GM23338 (cell line): ENCODE data around the gene NFIA. TPM values are rescaled to one million over a fixed set of nuclear protein-coding genes. Genes with fewer than 3 reads are reported as not detected.

ENCODE experiments used
- ATAC-seq: fragments of 200-7000 bp; cut with Tn5 transposase; 3 replicates; pipeline ENCODE4 v1.9.1; 2020
- DNase-seq: peaks from one replicate; pipeline ENCODE4 v3.0.0-alpha.2; 2015; ENCODE audit warnings: low spot score
- H2AFZ ChIP-seq: fragments of 200-600 bp; sonication (generic); 2 replicates; pipeline ENCODE4 v1.8.0; 2016; ENCODE audit warnings: antibody characterized with exemption, mild to moderate bottlenecking, moderate library complexity
- H3F3A ChIP-seq: fragments of 200-600 bp; sonication (generic); replicated peaks from 2 replicates; pipeline ENCODE4 v1.8.0; 2017; ENCODE audit warnings: antibody characterized with exemption, mixed run types, low read depth
- H3K27ac ChIP-seq: fragments of 200-600 bp; sonication (generic); 2 replicates; pipeline ENCODE4 v1.6.1; 2016; ENCODE audit warnings: low read depth
- H3K27me3 ChIP-seq: fragments of 200-600 bp; sonication (generic); 2 replicates; pipeline ENCODE4 v1.8.0; 2016; ENCODE audit warnings: mild to moderate bottlenecking, mixed run types, moderate library complexity; ENCODE audit not compliant: insufficient read depth
- H3K36me3 ChIP-seq: fragments of 200-600 bp; sonication (generic); 2 replicates; pipeline ENCODE4 v1.8.0; 2016; ENCODE audit warnings: mild to moderate bottlenecking; ENCODE audit not compliant: insufficient read depth
- H3K4me1 ChIP-seq: fragments of 200-600 bp; sonication (generic); 2 replicates; pipeline ENCODE4 v1.8.0; 2016; ENCODE audit warnings: mild to moderate bottlenecking, moderate library complexity; ENCODE audit not compliant: insufficient read depth
- H3K4me2 ChIP-seq: fragments of 200-600 bp; sonication (generic); 2 replicates; pipeline ENCODE4 v1.7.1; 2017; ENCODE audit warnings: mixed run types
- H3K4me3 ChIP-seq: fragments of 200-600 bp; sonication (generic); 2 replicates; pipeline ENCODE4 v1.6.1; 2016; ENCODE audit warnings: mixed run types
- H3K79me2 ChIP-seq: fragments of 200-600 bp; sonication (generic); replicated peaks from 2 replicates; pipeline ENCODE4 v1.8.0; 2017; ENCODE audit warnings: mild to moderate bottlenecking; ENCODE audit not compliant: insufficient read depth
- H3K9me2 ChIP-seq: fragments of 200-600 bp; sonication (generic); 2 replicates; pipeline ENCODE4 v1.8.0; 2017; ENCODE audit not compliant: insufficient read depth
- H4K20me1 ChIP-seq: fragments of 200-600 bp; sonication (generic); replicated peaks from 2 replicates; pipeline ENCODE4 v1.8.0; 2017; ENCODE audit warnings: mild to moderate bottlenecking; ENCODE audit not compliant: insufficient read depth
- H3K27ac Mint-ChIP-seq: 2 replicates; pipeline ENCODE4 v1.8.0; 2020; ENCODE audit warnings: inconsistent platforms, mild to moderate bottlenecking, moderate library complexity, mixed read lengths
- H3K27me3 Mint-ChIP-seq: 3 replicates; pipeline ENCODE4 v1.8.0; 2022; ENCODE audit warnings: low read depth, mild to moderate bottlenecking, moderate library complexity, mixed read lengths, inconsistent platforms; ENCODE audit not compliant: insufficient read depth, poor library complexity
- H3K36me3 Mint-ChIP-seq: 3 replicates; pipeline ENCODE4 v1.8.0; 2021; ENCODE audit warnings: low read depth, mild to moderate bottlenecking, inconsistent platforms, moderate library complexity, mixed read lengths
- H3K4me1 Mint-ChIP-seq: 3 replicates; pipeline ENCODE4 v1.8.0; 2020; ENCODE audit warnings: mild to moderate bottlenecking, inconsistent platforms, mixed read lengths
- H3K4me3 Mint-ChIP-seq: 3 replicates; pipeline ENCODE4 v1.8.0; 2021; ENCODE audit warnings: moderate library complexity, mild to moderate bottlenecking, inconsistent platforms, mixed read lengths
- H3K9me3 Mint-ChIP-seq: 3 replicates; pipeline ENCODE4 v1.8.0; 2020; ENCODE audit warnings: moderate library complexity, mild to moderate bottlenecking, inconsistent platforms, mixed read lengths
- CREB1 ChIP-seq: fragments of 250-450 bp; sonication (Bioruptor Pico); IDR thresholded peaks from 2 replicates; pipeline ENCODE4 v1.5.0; 2020; ENCODE audit warnings: low read depth, mild to moderate bottlenecking, moderate library complexity
- CTCF ChIP-seq, 2 experiments: fragments of 200-600 bp in 1 of 2; sonication (generic) in 1 of 2; conservative IDR thresholded peaks; 2 replicates each; pipeline versions ENCODE4 v1.5.1 to v1.6.1; 2016 to 2017; ENCODE audit warnings: antibody characterized with exemption in 2 of 2, low read depth in 2 of 2, mild to moderate bottlenecking in 2 of 2, moderate library complexity in 1 of 2
- ETS1 ChIP-seq: IDR thresholded peaks from 2 replicates; pipeline ENCODE4 v1.6.1; 2016; ENCODE audit warnings: antibody characterized with exemption
- EZH2 ChIP-seq: fragments of 200-600 bp; sonication (generic); IDR thresholded peaks from one replicate; pipeline ENCODE4 v1.8.0; 2017; ENCODE audit warnings: antibody characterized with exemption, mild to moderate bottlenecking, low read depth; ENCODE audit not compliant: unreplicated experiment
- EZH2phosphoT487 ChIP-seq: fragments of 200-600 bp; sonication (generic); IDR thresholded peaks from one replicate; pipeline ENCODE4 v1.8.1; 2018; ENCODE audit warnings: antibody characterized with exemption; ENCODE audit not compliant: unreplicated experiment
- JUNB ChIP-seq: IDR thresholded peaks from one replicate; pipeline ENCODE4 v1.6.1; 2016; ENCODE audit warnings: antibody characterized with exemption; ENCODE audit not compliant: unreplicated experiment
- NANOG ChIP-seq: IDR thresholded peaks from 2 replicates; pipeline ENCODE4 v1.6.1; 2016; ENCODE audit warnings: antibody characterized with exemption, borderline replicate concordance
- POLR2AphosphoS5 ChIP-seq: IDR thresholded peaks from 2 replicates; pipeline ENCODE4 v1.6.1; 2016; ENCODE audit warnings: antibody characterized with exemption, low read depth
- STAT1 ChIP-seq: IDR thresholded peaks from one replicate; pipeline ENCODE4 v1.6.1; 2016; ENCODE audit warnings: antibody characterized with exemption; ENCODE audit not compliant: unreplicated experiment
- ZNF114 ChIP-seq: fragments of 250-450 bp; sonication (Bioruptor Pico); IDR thresholded peaks from 2 replicates; pipeline ENCODE4 v1.5.0; 2020; ENCODE audit warnings: mild to moderate bottlenecking, moderate library complexity
- ZNF331 ChIP-seq: fragments of 250-450 bp; sonication (Bioruptor Pico); IDR thresholded peaks from 2 replicates; pipeline ENCODE4 v1.5.0; 2020; ENCODE audit warnings: low read depth, mild to moderate bottlenecking, moderate library complexity
- ZNF462 ChIP-seq: fragments of 250-450 bp; sonication (Bioruptor Pico); IDR thresholded peaks from 2 replicates; pipeline ENCODE4 v1.5.0; 2020; ENCODE audit warnings: mild to moderate bottlenecking, moderate library complexity
- polyA plus RNA-seq: library from polyadenylated mRNA; unstranded; fragments of >200 nt; fragmentation: Nextera tagmentation; extraction: Ambion mirVana; gene quantifications from 2 replicates; pipeline ENCODE4 v1.2.1, GENCODE V29; 2016
- total RNA-seq: library from RNA; depleted of rRNA; stranded (reverse); fragments of >200 nt; shearing (Covaris generic); gene quantifications from 2 replicates; pipeline ENCODE4 v1.2.3, GENCODE V29; 2014

Gene NFIA
- total and polyA plus RNA-seq, 2 experiments from 2014 or later, result 0.97 to 2.3 TPM

- Histone ChIP-seq H3K4me3 (no peak overlapping the region), H4K20me1 (no peaks in the 10 kb centered on the region), H3K79me2 (no peaks in the 10 kb centered on the region), H3K36me3 (no peaks in the 10 kb centered on the region), H3K27me3 (peaks cover 100% of the 10 kb centered on the region), H3F3A (no peaks in the 10 kb centered on the region), H3K4me2 (no peak overlapping the region), H2AFZ (no peak overlapping the region), H3K27ac (no peak overlapping the region), H3K4me1 (peaks cover 8% of the 10 kb centered on the region; the same call in 1 of the 2 replicates), H3K9me2 (no peaks in the 10 kb centered on the region)
- Mint-ChIP-seq H3K36me3 (no peaks in the 10 kb centered on the region), H3K4me1 (peaks cover 14% of the 10 kb centered on the region), H3K4me3 (no peak overlapping the region), H3K27me3 (peaks cover 95% of the 10 kb centered on the region), H3K9me3 (no peaks in the 10 kb centered on the region), H3K27ac (no peak overlapping the region)
- ATAC-seq (peak; percentile 97), DNase-seq (peak; percentile 77)
- TF ChIP-seq EZH2phosphoT487 (no peak), ZNF331 (no peak), POLR2AphosphoS5 (peak; percentile 74), NANOG (peak; percentile 45; the same call in 1 of the 2 replicates)
These were observed 394.9 kb downstream of the NFIA start for GRCh38 chr1:61477301-61477700.

GRCh38 chr1:61480273-61480935 is 398.0 kb downstream of the NFIA start:
- H3K9me2 ChIP-seq, result no peaks in the 10 kb centered on the region
- no peaks in the 10 kb centered on the region for H3K79me2 ChIP-seq
- ATAC-seq, result no peak
- no peaks in the 10 kb centered on the region for H4K20me1 ChIP-seq
- no peak overlapping the region for H3K4me3 Mint-ChIP-seq
- no peak overlapping the region for H2AFZ ChIP-seq
- H3K27ac ChIP-seq, result no peak overlapping the region
- DNase-seq, result no peak
- H3K36me3 ChIP-seq, result no peaks in the 10 kb centered on the region
- peaks cover 77% of the 10 kb centered on the region for H3K27me3 ChIP-seq
- no peaks in the 10 kb centered on the region for H3F3A ChIP-seq
- H3K9me3 Mint-ChIP-seq, result peaks cover 7% of the 10 kb centered on the region; the same call in 1 of the 3 replicates
- no peak overlapping the region for H3K27ac Mint-ChIP-seq
- no peaks in the 10 kb centered on the region for H3K36me3 Mint-ChIP-seq
- peaks cover 69% of the 10 kb centered on the region for H3K27me3 Mint-ChIP-seq
- H3K4me2 ChIP-seq, result no peak overlapping the region
- no peak overlapping the region for H3K4me3 ChIP-seq
- H3K4me1 Mint-ChIP-seq, result peaks cover 17% of the 10 kb centered on the region
- peaks cover 8% of the 10 kb centered on the region; the same call in 1 of the 2 replicates for H3K4me1 ChIP-seq
- TF ChIP-seq STAT1 (no peak), EZH2phosphoT487 (no peak), ZNF462 (CRISPR knock-in tag) (no peak), ETS1 (no peak), EZH2 (no peak), CTCF (conservative IDR thresholded peaks at IDR 0.05; ENCODE audit: low read depth in 2 of 2) (no peak), ZNF331 (no peak), ZNF114 (no peak), JUNB (no peak), POLR2AphosphoS5 (no peak), NANOG (no peak), CREB1 (CRISPR knock-in tag) (no peak)
